ENCODE results near the gene CMTM3.
"Not testable (repeated sequence)": the region's sequence is repeated elsewhere in the genome, so short reads cannot be mapped to it uniquely, and the experiment has no call there.

Gene CMTM3, protein sequence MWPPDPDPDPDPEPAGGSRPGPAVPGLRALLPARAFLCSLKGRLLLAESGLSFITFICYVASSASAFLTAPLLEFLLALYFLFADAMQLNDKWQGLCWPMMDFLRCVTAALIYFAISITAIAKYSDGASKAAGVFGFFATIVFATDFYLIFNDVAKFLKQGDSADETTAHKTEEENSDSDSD

GRCh38 chr16:66604376-66605176 is at the start of gene CMTM3:
Gene CMTM3, plus strand, starts transcription at chr16:66604704. Its CDS starts 102 bp downstream, at chr16:66604806.
- DNase-seq (ENCODE audit: low read depth): peak; percentile 77

GRCh38 chr16:66560107-66560506 is 44.4 kb upstream of the CMTM3 start:
- no peak for DNase-seq (ENCODE audit: low read depth)

- DNase-seq (ENCODE audit: low read depth): no peak
These were observed 43.0 kb upstream of the CMTM3 start for GRCh38 chr16:66561381-66562080.

- no peak for DNase-seq (ENCODE audit: low read depth)
These were observed 42.1 kb upstream of the CMTM3 start for GRCh38 chr16:66562409-66562808.

GRCh38 chr16:66562986-66563385 is 41.5 kb upstream of the CMTM3 start:
- no peak for DNase-seq (ENCODE audit: low read depth)

- DNase-seq (ENCODE audit: low read depth): no peak
These were observed 40.8 kb upstream of the CMTM3 start for GRCh38 chr16:66563574-66564334.

DNA sequence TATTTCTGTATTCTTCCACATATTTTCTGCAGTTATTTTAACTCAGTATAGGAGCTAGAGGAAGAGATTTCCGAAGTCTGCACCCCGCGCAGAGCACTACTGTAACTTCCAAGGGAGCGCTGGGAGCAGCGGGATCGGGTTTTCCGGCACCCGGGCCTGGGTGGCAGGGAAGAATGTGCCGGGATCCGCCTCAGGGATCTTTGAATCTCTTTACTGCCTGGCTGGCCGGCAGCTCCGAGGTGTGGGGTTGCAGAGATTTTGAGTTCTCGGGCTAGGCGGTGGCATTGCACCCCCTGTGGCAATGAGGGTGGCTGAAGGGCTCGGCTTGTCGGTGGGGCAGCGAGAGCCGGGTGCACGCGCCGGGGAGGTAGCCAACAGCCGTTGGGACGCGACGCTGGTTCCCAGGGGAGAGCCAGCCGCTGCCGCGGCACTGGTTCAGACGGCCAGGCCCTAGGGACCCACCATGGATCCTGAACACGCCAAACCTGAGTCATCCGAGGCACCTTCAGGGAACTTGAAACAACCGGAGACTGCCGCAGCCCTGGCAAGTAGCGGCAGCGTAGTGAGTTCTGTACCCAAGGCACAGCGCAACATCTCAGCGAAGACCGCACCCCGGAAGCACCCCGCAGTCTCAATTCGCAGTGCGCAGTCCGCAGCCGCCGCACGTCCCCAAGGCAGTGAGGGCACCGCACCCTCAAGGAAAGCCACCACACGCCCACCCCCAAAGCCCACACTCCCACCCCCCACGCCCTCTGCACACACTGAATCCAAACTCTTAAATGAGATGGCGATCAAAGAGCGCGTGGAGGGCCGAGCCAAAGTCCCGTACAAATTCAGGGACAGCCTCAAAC is 38.2 kb upstream of the CMTM3 start, which contains the start of gene CMTM1:
TSS of gene CMTM1 (plus strand) at position 389 of the 851 bp plus-strand sequence. CDS start at position 464, 75 bp downstream.
- no peak for DNase-seq (ENCODE audit: low read depth)

GRCh38 chr16:66567270-66567669 is 37.2 kb upstream of the CMTM3 start:
- not testable (repeated sequence) for DNase-seq (ENCODE audit: low read depth)

DNA sequence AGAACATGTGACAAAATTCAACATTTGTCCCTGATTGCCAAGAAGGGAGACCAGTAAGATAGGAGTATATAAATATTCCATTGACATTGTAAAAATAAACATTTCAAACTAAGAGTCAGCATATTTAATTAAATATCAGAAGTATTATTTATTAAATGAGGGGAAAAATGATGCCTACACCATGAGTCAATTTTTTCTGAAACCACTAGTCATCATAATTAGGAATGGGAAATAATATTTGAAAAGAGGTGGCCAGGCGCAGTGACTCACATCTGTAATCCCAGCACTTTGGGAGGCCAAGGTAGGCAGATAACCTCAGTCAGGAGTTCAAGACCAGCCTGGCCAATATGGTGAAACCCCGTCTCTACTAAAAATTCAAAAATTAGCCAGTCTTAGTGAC is 36.1 kb upstream of the CMTM3 start:
- DNase-seq (ENCODE audit: low read depth): no peak

- DNase-seq (ENCODE audit: low read depth): no peak
These were observed 35.4 kb upstream of the CMTM3 start for GRCh38 chr16:66569131-66569530.

DNA sequence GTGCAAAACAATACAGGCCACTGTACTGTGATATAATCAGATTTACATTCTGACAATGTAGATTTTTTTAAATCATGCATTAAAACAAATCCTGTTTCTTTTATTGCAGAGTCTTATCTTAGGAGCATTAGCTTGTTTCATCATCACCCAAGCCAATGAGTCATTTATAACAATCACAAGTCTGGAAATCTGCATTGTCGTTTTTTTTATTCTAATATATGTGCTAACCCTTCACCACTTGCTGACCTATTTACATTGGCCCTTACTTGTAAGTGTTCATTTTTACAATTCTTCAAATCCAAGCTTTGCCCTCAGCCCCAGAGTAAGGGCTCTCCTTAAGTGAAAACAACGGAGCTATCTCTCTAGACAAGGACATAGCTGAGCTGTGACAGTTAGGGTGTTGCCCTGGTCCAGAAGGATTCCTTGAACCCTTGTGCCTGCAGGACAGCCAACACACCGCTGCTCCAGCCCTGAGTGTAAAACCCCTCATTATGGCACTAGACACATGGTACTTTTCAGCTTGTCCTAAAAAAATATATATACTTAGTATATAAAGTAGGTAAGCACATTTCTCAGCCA is 34.6 kb upstream of the CMTM3 start:
- no peak for DNase-seq (ENCODE audit: low read depth)

DNA sequence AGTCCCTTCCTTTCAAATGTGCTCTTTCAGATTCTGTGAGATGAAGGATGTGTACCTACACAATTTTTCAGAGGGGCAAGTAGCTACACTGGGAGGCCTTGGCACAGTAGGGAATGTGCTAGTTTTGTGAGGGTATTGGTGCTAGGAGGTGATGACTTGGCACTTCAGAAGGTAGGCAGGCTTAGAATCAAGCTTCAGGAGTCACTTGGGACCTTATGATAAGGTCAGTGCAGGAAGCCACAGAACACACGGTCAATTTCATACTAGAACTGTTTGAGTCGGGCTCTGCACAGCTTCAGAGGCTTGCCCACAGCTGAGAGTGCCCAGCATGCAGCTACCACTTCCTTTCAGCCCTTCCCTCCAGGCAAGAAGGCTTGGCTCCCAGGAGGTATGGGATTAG is 32.1 kb upstream of the CMTM3 start:
- DNase-seq (ENCODE audit: low read depth): no peak

GRCh38 chr16:66574081-66574480 is 30.4 kb upstream of the CMTM3 start:
- DNase-seq (ENCODE audit: low read depth): no peak

GRCh38 chr16:66574531-66574930 is 30.0 kb upstream of the CMTM3 start:
- DNase-seq (ENCODE audit: low read depth): no peak

GRCh38 chr16:66575060-66575459 is 29.4 kb upstream of the CMTM3 start:
- DNase-seq (ENCODE audit: low read depth): no peak

- no peak for DNase-seq (ENCODE audit: low read depth)
These were observed 28.2 kb upstream of the CMTM3 start for GRCh38 chr16:66576296-66576695.

DNA sequence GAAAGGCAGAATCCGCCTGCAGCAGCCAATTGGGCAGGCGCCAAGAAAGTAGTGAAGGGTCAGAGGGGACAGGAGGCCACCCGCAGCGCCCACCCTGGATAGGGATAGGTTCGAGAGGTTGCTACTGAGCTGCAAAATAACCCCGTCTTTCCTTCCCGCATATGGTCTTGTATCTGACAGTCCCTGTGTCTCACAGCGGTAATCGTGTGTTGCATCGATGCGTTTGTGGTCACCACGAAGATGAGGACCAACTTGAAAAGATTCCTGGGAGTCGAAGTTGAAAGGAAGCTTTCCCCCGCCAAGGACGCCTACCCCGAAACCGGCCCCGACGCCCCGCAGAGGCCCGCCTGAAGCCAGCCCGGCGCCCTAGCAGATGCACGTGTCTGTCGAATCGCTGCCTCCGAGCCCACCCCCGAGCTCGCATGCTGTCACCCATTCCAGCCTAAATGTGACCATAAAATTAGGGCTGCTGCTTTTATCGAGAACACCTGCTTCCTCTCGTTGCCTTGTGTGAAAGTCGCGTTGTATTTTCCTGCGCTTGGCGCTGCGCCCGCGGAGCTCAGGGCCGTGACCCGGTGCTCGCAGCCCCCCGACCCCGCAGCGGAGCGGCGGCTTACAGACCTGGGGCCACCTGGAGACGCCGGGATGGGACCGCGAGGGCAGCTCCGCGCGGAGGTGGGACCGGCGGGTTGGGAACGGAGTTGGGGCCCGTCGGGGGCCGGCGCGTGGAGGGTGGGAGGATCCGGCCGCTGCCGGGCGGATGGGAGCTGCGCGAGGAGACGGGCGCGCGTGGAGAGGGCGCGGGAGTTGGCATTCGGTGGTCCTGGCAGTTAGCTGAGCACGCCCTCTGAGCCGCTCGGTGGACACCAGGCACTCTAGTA is 25.6 kb upstream of the CMTM3 start, which contains the start of gene CMTM2:
TSS of gene CMTM2 (plus strand) at position 813 of the 881 bp plus-strand sequence. CDS start 145 bp downstream, outside the sequence.
- no peak for DNase-seq (ENCODE audit: low read depth)

GRCh38 chr16:66580605-66581209 is 23.8 kb upstream of the CMTM3 start:
- DNase-seq (ENCODE audit: low read depth): no peak

- DNase-seq (ENCODE audit: low read depth): no peak
These were observed 23.1 kb upstream of the CMTM3 start for GRCh38 chr16:66581246-66581952.

Data from activated T-cell treated with anti-CD3 and anti-CD28 coated beads for 48 hours (primary cell).